Esophagus squamous epithelium (tissue), 5 donors: ENCODE data around the gene S100A10. TPM values are rescaled to one million over a fixed set of nuclear protein-coding genes. Genes with fewer than 3 reads are reported as not detected.

ENCODE experiments used
- DNase-seq: peaks from one replicate; lab custom pipeline; 2025; lab: John Stamatoyannopoulos, UW
- H3K27ac ChIP-seq, 4 donors: fragments of 200-600 bp; sonication (generic); one replicate each; pipeline ENCODE4 v1.5.1; 2016 to 2019; ENCODE audit warnings: mild to moderate bottlenecking in 1 of 4
- H3K27me3 ChIP-seq, 4 donors: fragments of 200-600 bp; sonication (generic); 1 replicate in 3 of 4; 2 replicates in 1 of 4; pipeline versions ENCODE4 v1.5.1 to v1.6.0; 2017 to 2021; ENCODE audit warnings: antibody characterized with exemption in 1 of 4
- H3K36me3 ChIP-seq, 3 donors: fragments of 200-600 bp; sonication (generic); one replicate each; pipeline ENCODE4 v1.5.1; 2016 to 2019
- H3K4me1 ChIP-seq, 3 donors: fragments of 200-600 bp; sonication (generic); one replicate each; pipeline ENCODE4 v1.5.1; 2017 to 2019
- H3K4me3 ChIP-seq, 4 donors: fragments of 200-600 bp; sonication (generic); 1 replicate in 3 of 4; 2 replicates in 1 of 4; pipeline ENCODE4 v1.5.1; 2016 to 2019; ENCODE audit warnings: mild to moderate bottlenecking in 2 of 4, moderate library complexity in 1 of 4
- H3K9me3 ChIP-seq, 3 donors: fragments of 200-600 bp; sonication (generic); one replicate each; pipeline ENCODE4 v1.5.1; 2016 to 2019
- POLR2A ChIP-seq, 4 donors: fragments of 450-650 bp; IDR thresholded peaks; one replicate each; pipeline ENCODE4 v1.6.1; 2017; ENCODE audit warnings: antibody characterized with exemption in 4 of 4, mild to moderate bottlenecking in 4 of 4, moderate library complexity in 3 of 4
- WGBS, 2 donors: methylation state at CpG; one replicate each; pipeline ENCODE4 v1.1.5; 2018; 5-methylcytosine and 5-hydroxymethylcytosine counted together
- intact Hi-C: fragments of 100-400 bp; cut with DNase I; formaldehyde crosslinking; loops from one replicate; pipeline ENCODE4 v1.15.0; 2022
- total RNA-seq, 4 donors: library from RNA; depleted of rRNA; stranded (reverse); fragments of >200 nt; gene quantifications; one replicate each; pipeline ENCODE4 v1.1.0, GENCODE V29; 2016
- TF ChIP-seq, protein P1 (sequence below), 6 experiments: fragments of 450-650 bp in 4 of 6; fragments of 200-600 bp in 2 of 6; sonication (generic) in 2 of 6; IDR thresholded peaks; one replicate each; pipeline ENCODE4 v1.5.1; 2016 to 2019; ENCODE audit warnings: antibody characterized with exemption in 6 of 6, mild to moderate bottlenecking in 4 of 6, moderate library complexity in 4 of 6
- donor health status: DM: yes; HTN: yes; CAD: no.

Gene S100A10
- total RNA-seq, 4 donors from 2014 or later: 301 to 611 (median 447) TPM

- H3K9me3 ChIP-seq: no peaks in the 10 kb centered on the region
- intact Hi-C loops: no loop called here
- peaks cover 22 to 41% (median 23%) of the 10 kb centered on the region in 3 donors for H3K36me3 ChIP-seq
- no peaks in the 10 kb centered on the region for H3K27me3 ChIP-seq
- peak overlapping the region; percentile 97 to 100 (median 98) for H3K27ac ChIP-seq
- DNase-seq: no peak
- H3K4me3 ChIP-seq: peak overlapping the region in 3 of 4 donors; percentile 82 to 99 (median 87)
- H3K4me1 ChIP-seq: peaks cover 40 to 88% (median 59%) of the 10 kb centered on the region in 3 donors
- TF ChIP-seq POLR2A (IDR thresholded peaks at IDR 0.05): no peak
- TF ChIP-seq, protein P1, sequence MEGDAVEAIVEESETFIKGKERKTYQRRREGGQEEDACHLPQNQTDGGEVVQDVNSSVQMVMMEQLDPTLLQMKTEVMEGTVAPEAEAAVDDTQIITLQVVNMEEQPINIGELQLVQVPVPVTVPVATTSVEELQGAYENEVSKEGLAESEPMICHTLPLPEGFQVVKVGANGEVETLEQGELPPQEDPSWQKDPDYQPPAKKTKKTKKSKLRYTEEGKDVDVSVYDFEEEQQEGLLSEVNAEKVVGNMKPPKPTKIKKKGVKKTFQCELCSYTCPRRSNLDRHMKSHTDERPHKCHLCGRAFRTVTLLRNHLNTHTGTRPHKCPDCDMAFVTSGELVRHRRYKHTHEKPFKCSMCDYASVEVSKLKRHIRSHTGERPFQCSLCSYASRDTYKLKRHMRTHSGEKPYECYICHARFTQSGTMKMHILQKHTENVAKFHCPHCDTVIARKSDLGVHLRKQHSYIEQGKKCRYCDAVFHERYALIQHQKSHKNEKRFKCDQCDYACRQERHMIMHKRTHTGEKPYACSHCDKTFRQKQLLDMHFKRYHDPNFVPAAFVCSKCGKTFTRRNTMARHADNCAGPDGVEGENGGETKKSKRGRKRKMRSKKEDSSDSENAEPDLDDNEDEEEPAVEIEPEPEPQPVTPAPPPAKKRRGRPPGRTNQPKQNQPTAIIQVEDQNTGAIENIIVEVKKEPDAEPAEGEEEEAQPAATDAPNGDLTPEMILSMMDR (IDR thresholded peaks at IDR 0.05): no peak
- 0 to 43% methylated on average over 1 to 2 of the region's 2 CpGs for WGBS, 2 donors
Measured at GRCh38 chr1:151988405-151988923, 5.2 kb downstream of the S100A10 start.

DNA sequence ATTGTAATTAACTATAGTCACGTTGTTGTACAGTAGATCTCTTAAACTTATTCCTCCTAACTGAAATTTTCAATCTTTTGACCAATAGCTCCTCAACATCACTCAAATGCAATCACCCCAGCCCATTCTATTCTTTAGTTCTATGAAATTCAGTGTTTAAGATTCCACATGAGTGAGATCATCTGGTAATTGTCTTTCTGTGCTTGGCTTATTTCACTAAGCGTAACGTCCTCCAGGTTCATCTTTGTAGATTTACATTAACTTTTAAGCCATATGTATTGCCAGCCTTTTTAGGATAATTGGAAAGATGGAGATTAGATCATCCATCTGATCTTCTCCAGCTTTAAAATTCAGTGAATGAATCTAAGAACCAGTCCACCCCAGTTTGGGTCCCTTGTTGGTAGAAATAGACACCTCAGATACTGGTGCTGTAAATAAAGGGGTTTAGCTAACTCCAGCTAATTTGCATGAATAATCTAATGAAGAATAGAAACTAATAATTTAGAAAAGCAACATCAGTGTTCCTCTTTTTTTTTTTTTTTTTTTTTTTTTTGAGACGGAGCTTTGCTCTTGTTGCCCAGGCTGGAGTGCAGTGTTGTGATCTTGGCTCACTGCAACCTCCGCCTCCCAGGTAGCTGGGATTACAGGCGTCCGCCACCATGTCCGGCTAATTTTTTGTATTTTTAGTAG lies 7.0 kb downstream of the S100A10 start:
- no peak overlapping the region for H3K4me3 ChIP-seq
- H3K36me3 ChIP-seq: peaks cover 22 to 59% (median 41%) of the 10 kb centered on the region in 3 donors
- no peaks in the 10 kb centered on the region for H3K9me3 ChIP-seq
- H3K27me3 ChIP-seq: no peaks in the 10 kb centered on the region
- H3K4me1 ChIP-seq: peaks cover 34 to 88% (median 56%) of the 10 kb centered on the region in 3 donors
- intact Hi-C loops: no loop called here
- no peak for DNase-seq
- TF ChIP-seq POLR2A (IDR thresholded peaks at IDR 0.05): no peak
- TF ChIP-seq, protein P1 (IDR thresholded peaks at IDR 0.05): no peak
- H3K27ac ChIP-seq: peak overlapping the region in 2 of 4 donors; percentile 98 to 100
- 72 to 74% methylated on average over 4 to 7 of the region's 8 CpGs for WGBS, 2 donors

DNA sequence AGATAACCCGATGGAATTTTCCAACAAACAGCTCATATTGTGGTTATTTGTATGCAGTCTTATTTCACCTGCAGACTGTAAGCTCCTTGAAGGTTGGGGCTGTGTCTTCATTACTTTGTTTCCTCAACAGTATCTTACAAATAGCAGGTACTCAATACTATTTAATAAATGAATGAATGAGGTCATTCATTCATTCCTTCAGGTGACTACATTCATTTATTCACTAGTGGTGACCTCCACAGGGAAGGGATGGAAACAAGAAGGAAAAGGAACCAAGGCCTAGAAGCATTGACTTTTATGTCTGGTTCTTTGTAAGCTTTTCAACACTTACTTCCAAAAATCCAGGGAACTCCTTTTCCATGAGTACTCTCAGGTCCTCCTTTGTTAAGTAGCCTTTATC lies 7.9 kb downstream of the S100A10 start:
- no peak for DNase-seq
- Histone ChIP-seq H3K4me3 (no peak overlapping the region), H3K4me1 (peaks cover 40 to 88% (median 53%) of the 10 kb centered on the region in 3 donors), H3K27me3 (no peaks in the 10 kb centered on the region), H3K9me3 (no peaks in the 10 kb centered on the region), H3K27ac (no peak overlapping the region), H3K36me3 (peaks cover 22 to 68% (median 47%) of the 10 kb centered on the region in 3 donors)
- TF ChIP-seq, protein P1 (IDR thresholded peaks at IDR 0.05): no peak
- no peak for TF ChIP-seq POLR2A (IDR thresholded peaks at IDR 0.05)
- WGBS, 2 donors: 78 to 90% methylated on average over 1 of the region's 1 CpG
- intact Hi-C loops: no loop called here

DNA sequence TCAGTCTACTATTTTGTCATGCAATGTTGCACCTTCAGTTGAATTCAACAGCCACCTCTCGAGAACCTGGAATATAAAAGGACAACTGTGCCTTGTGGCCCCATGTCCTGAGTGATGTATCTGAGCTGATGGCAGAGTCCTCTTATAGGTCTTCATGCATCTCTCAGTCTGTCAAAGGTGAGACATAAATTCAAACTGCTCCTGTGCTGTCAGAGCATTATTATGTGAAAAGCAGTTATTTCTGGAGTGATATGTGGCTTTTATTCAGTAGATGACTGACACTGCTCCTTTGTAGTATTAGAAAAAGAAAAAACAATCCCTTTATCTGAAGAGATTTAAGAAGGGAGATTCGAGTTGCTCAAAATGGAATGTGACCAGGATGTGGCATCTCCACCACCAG lies 8.4 kb downstream of the S100A10 start:
- 78 to 87% methylated on average over 2 of the region's 2 CpGs for WGBS, 2 donors
- Histone ChIP-seq H3K36me3 (peaks cover 22 to 73% (median 47%) of the 10 kb centered on the region in 3 donors), H3K9me3 (no peaks in the 10 kb centered on the region), H3K4me1 (peaks cover 38 to 88% (median 52%) of the 10 kb centered on the region in 3 donors), H3K4me3 (no peak overlapping the region), H3K27ac (no peak overlapping the region), H3K27me3 (no peaks in the 10 kb centered on the region)
- intact Hi-C loops: no loop called here
- TF ChIP-seq, protein P1 (IDR thresholded peaks at IDR 0.05): no peak
- no peak for TF ChIP-seq POLR2A (IDR thresholded peaks at IDR 0.05)
- no peak for DNase-seq

DNA sequence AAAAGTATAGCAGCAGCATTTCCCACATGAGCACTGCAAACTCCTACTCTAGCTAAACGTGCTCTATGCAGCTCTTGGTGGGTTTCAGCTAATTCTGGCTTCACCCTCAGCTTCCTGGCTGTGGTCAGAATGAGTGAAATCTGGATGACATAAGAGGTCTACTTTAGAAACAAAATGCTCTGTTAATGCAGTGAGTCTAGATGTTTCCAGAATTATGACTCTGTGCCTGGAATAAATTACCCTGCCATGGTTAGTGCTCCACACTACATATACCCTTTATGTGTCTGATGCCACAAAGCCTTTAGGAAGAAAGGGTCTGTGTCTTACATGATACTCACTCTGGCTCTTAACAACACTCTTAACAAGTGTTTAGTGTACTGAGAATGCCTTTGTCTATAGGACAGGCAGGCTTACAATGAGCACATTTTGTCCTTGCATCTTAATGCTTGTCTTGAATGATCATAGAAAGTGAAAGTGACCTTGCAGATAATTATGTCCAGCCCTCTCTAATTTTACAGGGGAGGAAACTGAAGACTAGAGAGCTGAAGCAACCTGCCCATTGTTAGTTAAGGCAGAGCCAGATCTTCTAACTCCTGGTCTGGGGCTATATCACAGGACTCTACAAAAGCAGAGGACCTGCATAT lies 9.2 kb downstream of the S100A10 start:
- Histone ChIP-seq H3K27ac (peak overlapping the region in 1 of 4 donors; percentile 18), H3K4me3 (no peak overlapping the region), H3K4me1 (peaks cover 39 to 87% (median 44%) of the 10 kb centered on the region in 3 donors), H3K27me3 (no peaks in the 10 kb centered on the region), H3K36me3 (peaks cover 22 to 70% (median 47%) of the 10 kb centered on the region in 3 donors), H3K9me3 (no peaks in the 10 kb centered on the region)
- TF ChIP-seq POLR2A (IDR thresholded peaks at IDR 0.05): no peak
- TF ChIP-seq, protein P1 (IDR thresholded peaks at IDR 0.05): no peak
- WGBS, 2 donors: 55 to 86% methylated on average over 1 of the region's 1 CpG
- DNase-seq: no peak
- intact Hi-C loops: no loop called here
